HG03432 (cell line): ENCODE results near the gene PDSS2.
"Not testable (repeated sequence)": the region's sequence is repeated elsewhere in the genome, so short reads cannot be mapped to it uniquely, and the experiment has no call there.

ENCODE experiments used
- ATAC-seq: cut with Tn5 transposase; IDR thresholded peaks from one replicate; pipeline ENCODE4 v1.9.1; 2021; ENCODE audit warnings: mild to moderate bottlenecking, moderate library complexity; ENCODE audit not compliant: unreplicated experiment

The PDSS2 gene

GRCh38 chr6:107186047-107186446 lies 273.3 kb downstream of the PDSS2 start:
- no peak for ATAC-seq

GRCh38 chr6:107185391-107185970 lies 273.9 kb downstream of the PDSS2 start:
- no peak for ATAC-seq

- ATAC-seq = no peak
These were observed 274.9 kb downstream of the PDSS2 start for GRCh38 chr6:107184435-107184834.

- no peak for ATAC-seq
These were observed 279.3 kb downstream of the PDSS2 start for GRCh38 chr6:107180099-107180498.

GRCh38 chr6:107179004-107179403 lies 280.4 kb downstream of the PDSS2 start:
- ATAC-seq = no peak

- no peak for ATAC-seq
These were observed 285.6 kb downstream of the PDSS2 start for GRCh38 chr6:107173779-107174178.

GRCh38 chr6:107171513-107171912 lies 287.9 kb downstream of the PDSS2 start:
- no peak for ATAC-seq

GRCh38 chr6:107164299-107164698 lies 295.1 kb downstream of the PDSS2 start:
- ATAC-seq = not testable (repeated sequence)

- no peak for ATAC-seq
These were observed 297.8 kb downstream of the PDSS2 start for GRCh38 chr6:107161521-107161920.

- ATAC-seq = no peak
These were observed 302.7 kb downstream of the PDSS2 start for GRCh38 chr6:107156617-107157016.

GRCh38 chr6:107154801-107155160 lies 304.6 kb downstream of the PDSS2 start:
- ATAC-seq = no peak

- no peak for ATAC-seq
These were observed 305.1 kb downstream of the PDSS2 start for GRCh38 chr6:107154131-107154800.

- no peak for ATAC-seq
These were observed 306.5 kb downstream of the PDSS2 start for GRCh38 chr6:107152638-107153430.

- no peak for ATAC-seq
These were observed 314.7 kb downstream of the PDSS2 start for GRCh38 chr6:107144666-107145065.

- ATAC-seq = no peak
These were observed 315.4 kb downstream of the PDSS2 start for GRCh38 chr6:107144014-107144413.

GRCh38 chr6:107140581-107140980 lies 318.8 kb downstream of the PDSS2 start:
- ATAC-seq = no peak

- ATAC-seq = not testable (repeated sequence)
These were observed 323.0 kb downstream of the PDSS2 start for GRCh38 chr6:107136324-107136723.

GRCh38 chr6:107135048-107135680 lies 324.2 kb downstream of the PDSS2 start:
- ATAC-seq = not testable (repeated sequence)

- no peak for ATAC-seq
These were observed 326.9 kb downstream of the PDSS2 start for GRCh38 chr6:107132330-107132954.

- peak; percentile 47 for ATAC-seq
These were observed 329.9 kb downstream of the PDSS2 start for GRCh38 chr6:107129370-107129925.

GRCh38 chr6:107128577-107128976 lies 330.8 kb downstream of the PDSS2 start:
- ATAC-seq = no peak
